Large intestine (tissue), 3 donors: ENCODE measurements around the gene SPATA32. TPM values are rescaled to one million over a fixed set of nuclear protein-coding genes. Genes with fewer than 3 reads are reported as not detected.
A peak's percentile ranks its signal among the peaks of the same experiment; 100 is the strongest.

Experiments used
- DNase-seq, 2 donors: peaks; one replicate each; pipeline versions ENCODE4 v3.0.0 to v3.0.0-alpha.2; 2013
- H3K27ac ChIP-seq: one replicate; pipeline ENCODE4 v1.5.1; 2013; ENCODE audit warnings: low read length
- H3K27me3 ChIP-seq: 2 replicates; pipeline ENCODE4 v1.6.1; 2013; ENCODE audit warnings: low read length; ENCODE audit not compliant: control insufficient read depth, insufficient read depth
- H3K36me3 ChIP-seq: 2 replicates; pipeline ENCODE4 v1.6.1; 2013; ENCODE audit warnings: low read length; ENCODE audit not compliant: control insufficient read depth, insufficient read depth
- H3K4me1 ChIP-seq: one replicate; pipeline ENCODE4 v1.6.1; 2013; ENCODE audit warnings: low read length; ENCODE audit not compliant: control insufficient read depth, insufficient read depth
- H3K4me3 ChIP-seq: one replicate; pipeline ENCODE4 v1.5.1; 2013; ENCODE audit warnings: low read length
- H3K9me3 ChIP-seq: one replicate; pipeline ENCODE4 v1.6.1; 2013; ENCODE audit warnings: mild to moderate bottlenecking, low read depth, low read length, moderate library complexity; ENCODE audit not compliant: control insufficient read depth
- WGBS: methylation state at CpG from one replicate; pipeline ENCODE4 v1.1.5; 2013; ENCODE audit warnings: low lambda C conversion rate; ENCODE audit not compliant: insufficient coverage; 5-methylcytosine and 5-hydroxymethylcytosine counted together
- polyA plus RNA-seq: library from polyadenylated mRNA; unstranded; fragments of 120-200 nt; gene quantifications from one replicate; pipeline ENCODE4 v1.2.1, GENCODE V29; 2013

Gene SPATA32
- polyA plus RNA-seq, 1 donor = 0.24 TPM

GRCh38 chr17:45293413-45294211 is 31.7 kb upstream of the SPATA32 start:
- Histone ChIP-seq H3K27ac (peak overlapping the region; percentile 58), H3K9me3 (no peaks in the 10 kb centered on the region), H3K36me3 (peaks cover 17% of the 10 kb centered on the region), H3K27me3 (no peaks in the 10 kb centered on the region), H3K4me3 (no peak overlapping the region), H3K4me1 (peaks cover 48% of the 10 kb centered on the region)
- no CpG with 5 or more reads among the region's 10 CpGs for WGBS
- DNase-seq = peak; percentile 63 to 81

DNA sequence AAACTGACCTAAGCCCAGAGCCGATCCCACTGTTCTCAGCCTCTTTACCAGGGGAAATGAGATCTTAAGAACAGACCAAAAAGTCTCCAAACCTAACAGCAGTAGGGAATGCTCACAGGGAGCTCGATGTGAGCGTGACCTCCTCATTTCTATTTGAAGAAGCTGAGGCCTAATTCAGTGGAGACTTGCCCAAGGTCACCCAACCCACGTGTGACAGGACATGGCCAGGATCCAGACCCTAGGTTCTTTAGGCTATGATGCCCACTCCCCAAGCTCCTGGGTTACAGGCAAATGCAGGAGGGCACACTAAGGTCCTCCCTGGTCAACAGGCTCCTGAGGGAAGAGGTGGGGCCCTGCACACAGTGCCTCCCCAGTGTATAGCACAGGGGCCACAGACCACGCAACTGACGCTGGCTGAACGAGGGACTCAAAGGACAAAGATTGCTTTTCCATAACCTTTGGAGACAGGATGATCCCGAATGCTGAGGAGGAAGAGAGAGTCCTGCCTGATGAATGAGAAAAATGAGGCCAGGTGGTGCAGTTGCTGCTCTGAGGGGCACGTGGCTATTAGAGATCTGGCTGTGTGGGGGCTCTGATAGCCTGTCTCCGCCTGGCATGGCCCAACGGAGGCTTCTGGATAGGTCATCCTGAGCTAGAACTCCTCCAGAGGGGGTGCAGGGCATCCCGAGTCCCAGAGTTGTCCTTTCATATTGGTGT is 31.0 kb upstream of the SPATA32 start:
- WGBS = no CpG with 5 or more reads among the region's 12 CpGs
- Histone ChIP-seq H3K27me3 (no peaks in the 10 kb centered on the region), H3K36me3 (peaks cover 19% of the 10 kb centered on the region), H3K9me3 (no peaks in the 10 kb centered on the region), H3K4me3 (no peak overlapping the region), H3K27ac (peak overlapping the region; percentile 58), H3K4me1 (peaks cover 55% of the 10 kb centered on the region)
- DNase-seq = no peak

- DNase-seq = no peak
- Histone ChIP-seq H3K4me3 (no peak overlapping the region), H3K36me3 (peaks cover 29% of the 10 kb centered on the region), H3K9me3 (no peaks in the 10 kb centered on the region), H3K4me1 (peaks cover 56% of the 10 kb centered on the region), H3K27ac (no peak overlapping the region), H3K27me3 (no peaks in the 10 kb centered on the region)
- WGBS = no CpG with 5 or more reads among the region's 5 CpGs
Measured at GRCh38 chr17:45291171-45291805, 29.4 kb upstream of the SPATA32 start.

GRCh38 chr17:45290269-45290765 is 28.4 kb upstream of the SPATA32 start:
- peaks cover 33% of the 10 kb centered on the region for H3K36me3 ChIP-seq
- WGBS = 100% methylated on average over 1 of the region's 11 CpGs
- no peak overlapping the region for H3K4me3 ChIP-seq
- H3K9me3 ChIP-seq = no peaks in the 10 kb centered on the region
- H3K27ac ChIP-seq = no peak overlapping the region
- no peaks in the 10 kb centered on the region for H3K27me3 ChIP-seq
- H3K4me1 ChIP-seq = peaks cover 56% of the 10 kb centered on the region
- no peak for DNase-seq

DNA sequence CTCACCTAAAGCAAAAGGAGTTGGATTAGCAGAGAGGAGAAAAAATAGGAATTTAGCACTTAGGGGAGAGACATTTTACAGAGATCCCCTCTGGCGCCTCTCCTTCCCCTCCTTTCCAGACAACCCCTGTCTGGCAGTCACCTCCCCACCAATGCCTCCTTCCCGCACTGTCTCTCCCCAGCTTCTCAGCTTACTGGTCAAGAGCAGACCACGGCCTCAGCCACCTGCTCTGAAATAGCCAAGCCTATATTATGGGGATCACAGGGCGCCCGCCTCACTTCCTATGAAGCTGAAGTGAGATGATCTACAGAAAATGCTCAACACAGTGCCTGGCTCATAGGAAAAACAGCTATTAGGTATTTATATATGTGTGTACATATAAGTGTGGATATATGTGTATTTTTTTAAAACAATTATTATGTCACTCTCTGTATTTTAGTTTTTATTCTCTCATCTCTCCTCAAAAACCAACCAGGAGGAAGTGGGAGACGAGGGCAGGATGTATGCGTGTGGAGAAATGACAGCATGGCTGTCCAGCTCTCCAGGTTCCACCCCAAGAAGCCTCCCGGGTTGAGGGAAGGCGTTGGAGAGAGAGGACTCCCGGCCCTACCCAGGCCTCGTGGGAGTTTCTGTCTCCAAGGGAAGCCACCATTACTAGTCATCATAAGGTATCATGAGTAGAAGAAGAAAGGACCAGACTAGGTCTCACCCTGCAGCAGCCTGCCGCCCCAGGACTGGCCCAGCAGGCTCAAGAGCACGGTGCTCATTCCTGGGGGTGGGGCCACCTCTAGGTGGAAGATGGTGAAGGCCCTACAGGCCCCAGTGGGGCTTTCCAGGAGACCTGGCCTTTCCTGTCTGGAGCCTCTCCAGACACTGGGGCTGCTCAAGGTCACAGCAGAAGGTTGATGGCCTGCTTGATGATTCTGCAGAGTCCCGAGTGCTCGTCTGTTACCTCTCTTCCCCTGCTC is 27.7 kb upstream of the SPATA32 start:
- Histone ChIP-seq H3K4me3 (no peak overlapping the region), H3K9me3 (no peaks in the 10 kb centered on the region), H3K27ac (no peak overlapping the region), H3K36me3 (peaks cover 38% of the 10 kb centered on the region), H3K27me3 (no peaks in the 10 kb centered on the region), H3K4me1 (peaks cover 54% of the 10 kb centered on the region)
- no CpG with 5 or more reads among the region's 15 CpGs for WGBS
- no peak for DNase-seq

DNA sequence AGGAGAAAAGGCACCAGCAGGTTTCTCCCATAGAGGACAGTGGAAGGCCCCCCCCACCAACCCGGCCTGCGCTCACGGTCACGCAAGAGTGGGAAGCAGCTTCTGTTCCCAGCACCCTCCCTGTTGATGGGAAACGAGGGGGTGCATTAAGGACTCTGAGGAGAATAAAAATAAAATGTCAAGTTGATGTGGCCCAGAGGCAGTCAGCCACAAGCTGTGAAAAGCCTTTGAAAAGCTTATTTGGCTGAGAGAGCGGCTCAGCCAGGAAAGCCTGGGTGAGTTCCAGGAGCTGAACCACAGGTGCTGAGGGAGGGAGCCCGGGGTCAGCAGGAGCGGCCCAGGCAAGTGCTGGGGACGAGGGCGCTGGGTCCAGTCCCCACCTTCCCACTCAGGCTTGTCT is 26.9 kb upstream of the SPATA32 start:
- Histone ChIP-seq H3K4me3 (no peak overlapping the region), H3K27ac (peak overlapping the region; percentile 37), H3K27me3 (no peaks in the 10 kb centered on the region), H3K4me1 (peaks cover 46% of the 10 kb centered on the region), H3K9me3 (no peaks in the 10 kb centered on the region), H3K36me3 (peaks cover 46% of the 10 kb centered on the region)
- WGBS = no CpG with 5 or more reads among the region's 10 CpGs
- no peak for DNase-seq

GRCh38 chr17:45287526-45288500 is 25.9 kb upstream of the SPATA32 start:
- Histone ChIP-seq H3K9me3 (no peaks in the 10 kb centered on the region), H3K4me3 (no peak overlapping the region), H3K36me3 (peaks cover 55% of the 10 kb centered on the region), H3K27ac (peak overlapping the region; percentile 70), H3K27me3 (no peaks in the 10 kb centered on the region), H3K4me1 (peaks cover 41% of the 10 kb centered on the region)
- no CpG with 5 or more reads among the region's 10 CpGs for WGBS
- peak; percentile 68 to 87 for DNase-seq

GRCh38 chr17:45286286-45286685 is 24.4 kb upstream of the SPATA32 start:
- Histone ChIP-seq H3K4me1 (peaks cover 31% of the 10 kb centered on the region), H3K36me3 (peaks cover 64% of the 10 kb centered on the region), H3K27ac (no peak overlapping the region), H3K4me3 (no peak overlapping the region), H3K27me3 (no peaks in the 10 kb centered on the region), H3K9me3 (no peaks in the 10 kb centered on the region)
- WGBS = no CpG with 5 or more reads among the region's 5 CpGs
- no peak for DNase-seq
